Activated CD4-positive, alpha-beta T cell treated with anti-CD3 and anti-CD28 coated beads for 1 hour (primary cell): ENCODE results near the gene OR13A1.
"Not testable (repeated sequence)": the region's sequence is repeated elsewhere in the genome, so short reads cannot be mapped to it uniquely, and the experiment has no call there.

ENCODE experiments used
- DNase-seq: peaks from one replicate; pipeline ENCODE4 v3.0.0-alpha.2; 2020

The OR13A1 gene

GRCh38 chr10:45280113-45280760, 35.2 kb downstream of the OR13A1 start:
- no peak for DNase-seq

- no peak for DNase-seq
Observed at GRCh38 chr10:45279682-45280081, 35.7 kb downstream of the OR13A1 start.

- no peak for DNase-seq
Observed at GRCh38 chr10:45278860-45279498, 36.4 kb downstream of the OR13A1 start.

- not testable (repeated sequence) for DNase-seq
Observed at GRCh38 chr10:45276146-45276545, 39.3 kb downstream of the OR13A1 start.

GRCh38 chr10:45274364-45274763, 41.0 kb downstream of the OR13A1 start:
- no peak for DNase-seq

GRCh38 chr10:45267777-45268176, 47.6 kb downstream of the OR13A1 start:
- not testable (repeated sequence) for DNase-seq

GRCh38 chr10:45265996-45266395, 49.4 kb downstream of the OR13A1 start:
- no peak for DNase-seq

GRCh38 chr10:45261946-45262345, 53.5 kb downstream of the OR13A1 start:
- no peak for DNase-seq

GRCh38 chr10:45261243-45261775, 54.1 kb downstream of the OR13A1 start:
- no peak for DNase-seq

- not testable (repeated sequence) for DNase-seq
Observed at GRCh38 chr10:45260635-45261034, 54.8 kb downstream of the OR13A1 start.

- DNase-seq = not testable (repeated sequence)
Observed at GRCh38 chr10:45259786-45260495, 55.5 kb downstream of the OR13A1 start.

- no peak for DNase-seq
Observed at GRCh38 chr10:45257600-45257999, 57.8 kb downstream of the OR13A1 start.

- DNase-seq = no peak
Observed at GRCh38 chr10:45256246-45256645, 59.2 kb downstream of the OR13A1 start.

GRCh38 chr10:45255706-45256105, 59.7 kb downstream of the OR13A1 start:
- DNase-seq = no peak

- no peak for DNase-seq
Observed at GRCh38 chr10:45254892-45255291, 60.5 kb downstream of the OR13A1 start.

- no peak for DNase-seq
Observed at GRCh38 chr10:45253183-45253914, 62.1 kb downstream of the OR13A1 start.
